MM.1S (cell line): ENCODE measurements around the gene LDLR.

Experiments used
- CTCF ChIP-seq: fragments of 300-600 bp; sonication (generic); IDR thresholded peaks from 2 replicates; pipeline ENCODE4 v1.5.1; 2016; ENCODE audit warnings: antibody characterized with exemption, low read length, mixed read lengths
- EZH2 ChIP-seq: fragments of 300-600 bp; sonication (generic); optimal IDR thresholded peaks from 2 replicates; pipeline ENCODE3; 2017; ENCODE audit warnings: low read depth, mild to moderate bottlenecking, antibody characterized with exemption, low read length, mixed read lengths
- EZH2phosphoT487 ChIP-seq: fragments of 300-600 bp; sonication (generic); IDR thresholded peaks from 2 replicates; pipeline ENCODE4 v1.6.1; 2018; ENCODE audit warnings: antibody characterized with exemption, low read length

- TF ChIP-seq CTCF (no peak), EZH2phosphoT487 (no peak), EZH2 (no peak)
Observed at GRCh38 chr19:11102944-11103343, 13.7 kb downstream of the LDLR start.
